Measurements from ENCODE around the gene KCNK7.

The KCNK7 gene

DNA sequence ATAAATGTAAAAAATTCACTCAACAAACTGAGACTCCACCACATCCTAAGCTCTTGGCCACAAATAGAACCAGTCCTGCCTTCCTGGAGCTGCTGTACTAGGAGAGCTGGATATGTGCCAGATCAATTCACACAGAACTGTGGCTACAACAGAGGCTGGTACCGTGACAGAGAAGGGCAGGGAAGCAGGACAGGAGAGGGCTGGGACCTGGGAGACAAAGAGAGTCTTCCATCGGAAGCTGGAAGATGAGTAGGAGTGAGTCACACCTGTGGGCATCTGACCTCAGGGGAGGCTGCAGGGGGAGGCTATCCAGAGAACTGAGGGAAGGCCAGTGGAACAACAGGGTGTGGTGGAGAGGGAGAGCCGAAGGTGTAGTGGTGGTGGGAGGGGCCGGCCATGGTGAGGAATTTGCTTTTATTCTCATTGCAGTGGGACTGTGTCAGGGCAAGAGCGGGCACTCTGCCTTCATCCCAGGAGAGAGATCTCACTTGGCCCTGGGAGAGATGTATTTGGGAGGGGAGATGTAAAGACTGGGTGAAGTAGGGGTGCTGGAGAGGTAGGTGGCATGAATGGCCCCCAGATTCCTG lies 35.6 kb downstream of the KCNK7 start:
- no peak overlapping the region for H3K4me2 ChIP-seq (ENCODE audit: insufficient read depth, low read length)
- peaks cover 26% of the 10 kb centered on the region for H3K27me3 ChIP-seq (ENCODE audit: insufficient read depth, low read length, poor library complexity)
- H3K9ac ChIP-seq (ENCODE audit: low read depth, low read length): no peak overlapping the region
- no peak overlapping the region for H3K4me3 ChIP-seq (ENCODE audit: low read depth in 1 of 2, low read length in 2 of 2)
- ATAC-seq (ENCODE audit: insufficient read depth, low read depth) (no peak), DNase-seq (no peak)
- H2AFZ ChIP-seq (ENCODE audit: low read depth, low read length): no peak overlapping the region
- peaks cover 15% of the 10 kb centered on the region for H3K4me1 ChIP-seq (ENCODE audit: insufficient read depth, low read length)
- no peaks in the 10 kb centered on the region for H3K79me2 ChIP-seq (ENCODE audit: insufficient read depth, low read length)
- H4K20me1 ChIP-seq (ENCODE audit: insufficient read depth, low read length): peaks cover 5% of the 10 kb centered on the region; the same call in 1 of the 2 replicates
- no peak for TF ChIP-seq EZH2 (IDR thresholded peaks at IDR 0.05; ENCODE audit: borderline replicate concordance, low read depth, low read length, severe bottlenecking)
- TF ChIP-seq, protein P1, sequence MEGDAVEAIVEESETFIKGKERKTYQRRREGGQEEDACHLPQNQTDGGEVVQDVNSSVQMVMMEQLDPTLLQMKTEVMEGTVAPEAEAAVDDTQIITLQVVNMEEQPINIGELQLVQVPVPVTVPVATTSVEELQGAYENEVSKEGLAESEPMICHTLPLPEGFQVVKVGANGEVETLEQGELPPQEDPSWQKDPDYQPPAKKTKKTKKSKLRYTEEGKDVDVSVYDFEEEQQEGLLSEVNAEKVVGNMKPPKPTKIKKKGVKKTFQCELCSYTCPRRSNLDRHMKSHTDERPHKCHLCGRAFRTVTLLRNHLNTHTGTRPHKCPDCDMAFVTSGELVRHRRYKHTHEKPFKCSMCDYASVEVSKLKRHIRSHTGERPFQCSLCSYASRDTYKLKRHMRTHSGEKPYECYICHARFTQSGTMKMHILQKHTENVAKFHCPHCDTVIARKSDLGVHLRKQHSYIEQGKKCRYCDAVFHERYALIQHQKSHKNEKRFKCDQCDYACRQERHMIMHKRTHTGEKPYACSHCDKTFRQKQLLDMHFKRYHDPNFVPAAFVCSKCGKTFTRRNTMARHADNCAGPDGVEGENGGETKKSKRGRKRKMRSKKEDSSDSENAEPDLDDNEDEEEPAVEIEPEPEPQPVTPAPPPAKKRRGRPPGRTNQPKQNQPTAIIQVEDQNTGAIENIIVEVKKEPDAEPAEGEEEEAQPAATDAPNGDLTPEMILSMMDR (IDR thresholded peaks at IDR 0.05; ENCODE audit: borderline replicate concordance, extremely low read depth, low read length, poor library complexity, severe bottlenecking): no peak
- H3K27ac ChIP-seq (ENCODE audit: low read length): no peak overlapping the region
- no peaks in the 10 kb centered on the region for H3K9me3 ChIP-seq (ENCODE audit: insufficient read depth, low read length, severe bottlenecking)
- no peaks in the 10 kb centered on the region for H3K36me3 ChIP-seq (ENCODE audit: insufficient read depth, low read length)

DNA sequence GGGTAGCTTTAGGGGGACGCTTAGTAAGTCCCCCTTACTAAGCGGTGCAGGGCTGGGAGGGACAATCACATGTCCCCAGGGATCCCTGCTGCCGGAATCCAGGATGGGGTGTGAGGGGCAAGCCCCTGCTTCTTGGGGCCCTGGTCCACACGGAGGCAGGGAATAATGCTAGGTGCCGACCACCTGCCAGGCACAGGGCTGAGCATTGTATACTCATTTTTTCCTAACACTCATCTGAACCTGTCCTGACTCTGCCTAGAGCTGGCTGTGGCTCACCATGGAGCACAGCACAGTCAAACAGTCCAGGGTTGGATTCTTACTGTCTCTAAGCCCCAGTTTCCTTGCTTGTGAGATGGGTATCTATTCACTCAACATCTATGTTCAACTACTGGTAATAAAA lies 36.1 kb downstream of the KCNK7 start:
- DNase-seq: no peak
- no peak overlapping the region for H3K4me2 ChIP-seq (ENCODE audit: insufficient read depth, low read length)
- H3K36me3 ChIP-seq (ENCODE audit: insufficient read depth, low read length): no peaks in the 10 kb centered on the region
- no peak overlapping the region for H3K9ac ChIP-seq (ENCODE audit: low read depth, low read length)
- peaks cover 26% of the 10 kb centered on the region for H3K27me3 ChIP-seq (ENCODE audit: insufficient read depth, low read length, poor library complexity)
- H3K4me1 ChIP-seq (ENCODE audit: insufficient read depth, low read length): peaks cover 21% of the 10 kb centered on the region
- TF ChIP-seq, protein P1 (IDR thresholded peaks at IDR 0.05; ENCODE audit: borderline replicate concordance, extremely low read depth, low read length, poor library complexity, severe bottlenecking): no peak
- TF ChIP-seq EZH2 (IDR thresholded peaks at IDR 0.05; ENCODE audit: borderline replicate concordance, low read depth, low read length, severe bottlenecking): no peak
- H3K9me3 ChIP-seq (ENCODE audit: insufficient read depth, low read length, severe bottlenecking): no peaks in the 10 kb centered on the region
- ATAC-seq (ENCODE audit: insufficient read depth, low read depth): no peak
- H3K4me3 ChIP-seq (ENCODE audit: low read depth in 1 of 2, low read length in 2 of 2): no peak overlapping the region
- H4K20me1 ChIP-seq (ENCODE audit: insufficient read depth, low read length): peaks cover 5% of the 10 kb centered on the region; the same call in 1 of the 2 replicates
- no peaks in the 10 kb centered on the region for H3K79me2 ChIP-seq (ENCODE audit: insufficient read depth, low read length)
- no peak overlapping the region for H2AFZ ChIP-seq (ENCODE audit: low read depth, low read length)
- H3K27ac ChIP-seq (ENCODE audit: low read length): no peak overlapping the region

- Histone ChIP-seq H3K4me3 (ENCODE audit: low read depth in 1 of 2, low read length in 2 of 2) (peak overlapping the region in 1 of 2 experiments; percentile 55; a peak in 2 of 4 replicates), H3K9ac (ENCODE audit: low read depth, low read length) (peak overlapping the region; percentile 57; the same call in 1 of the 2 replicates), H2AFZ (ENCODE audit: low read depth, low read length) (peak overlapping the region; percentile 24), H3K36me3 (ENCODE audit: insufficient read depth, low read length) (no peaks in the 10 kb centered on the region), H3K9me3 (ENCODE audit: insufficient read depth, low read length, severe bottlenecking) (no peaks in the 10 kb centered on the region), H3K27me3 (ENCODE audit: insufficient read depth, low read length, poor library complexity) (peaks cover 26% of the 10 kb centered on the region), H3K4me1 (ENCODE audit: insufficient read depth, low read length) (peaks cover 26% of the 10 kb centered on the region), H4K20me1 (ENCODE audit: insufficient read depth, low read length) (peaks cover 5% of the 10 kb centered on the region; the same call in 1 of the 2 replicates), H3K27ac (ENCODE audit: low read length) (no peak overlapping the region), H3K79me2 (ENCODE audit: insufficient read depth, low read length) (no peaks in the 10 kb centered on the region), H3K4me2 (ENCODE audit: insufficient read depth, low read length) (peak overlapping the region; percentile 68)
- ATAC-seq (ENCODE audit: insufficient read depth, low read depth): no peak
- TF ChIP-seq, protein P1 (IDR thresholded peaks at IDR 0.05; ENCODE audit: borderline replicate concordance, extremely low read depth, low read length, poor library complexity, severe bottlenecking): no peak
- TF ChIP-seq EZH2 (IDR thresholded peaks at IDR 0.05; ENCODE audit: borderline replicate concordance, low read depth, low read length, severe bottlenecking): peak; percentile 8
- no peak for DNase-seq
Observed at GRCh38 chr11:65558930-65559509, 36.6 kb downstream of the KCNK7 start.
